GM19240 (cell line): Measurements from ENCODE around the gene ITPR2.
"Not testable (repeated sequence)": the region's sequence is repeated elsewhere in the genome, so short reads cannot be mapped to it uniquely, and the experiment has no call there.

ENCODE experiments used
- DNase-seq: peaks from one replicate; pipeline ENCODE4 v3.0.0; 2011; ENCODE audit warnings: low spot score; ENCODE audit not compliant: insufficient read length

ITPR2 gene

DNA sequence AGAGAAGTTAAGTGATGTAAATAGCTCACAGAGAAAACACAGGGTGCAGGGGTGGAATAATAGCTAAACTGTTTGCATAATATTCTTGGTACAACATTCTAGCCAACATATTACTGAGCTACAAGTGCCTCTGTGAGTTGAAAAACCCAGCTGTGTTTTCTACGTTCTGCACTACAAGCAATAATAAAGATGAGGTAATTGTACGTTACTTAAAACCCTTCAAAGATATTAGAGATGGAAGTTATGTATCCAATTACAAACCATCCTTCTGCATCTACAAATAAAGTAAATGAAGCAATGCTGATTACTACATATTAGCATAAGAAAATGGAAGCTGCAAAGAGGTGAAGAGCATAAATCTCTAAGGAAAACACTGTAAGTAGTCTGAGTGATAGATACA is 366.3 kb downstream of the ITPR2 start:
- no peak for DNase-seq

DNA sequence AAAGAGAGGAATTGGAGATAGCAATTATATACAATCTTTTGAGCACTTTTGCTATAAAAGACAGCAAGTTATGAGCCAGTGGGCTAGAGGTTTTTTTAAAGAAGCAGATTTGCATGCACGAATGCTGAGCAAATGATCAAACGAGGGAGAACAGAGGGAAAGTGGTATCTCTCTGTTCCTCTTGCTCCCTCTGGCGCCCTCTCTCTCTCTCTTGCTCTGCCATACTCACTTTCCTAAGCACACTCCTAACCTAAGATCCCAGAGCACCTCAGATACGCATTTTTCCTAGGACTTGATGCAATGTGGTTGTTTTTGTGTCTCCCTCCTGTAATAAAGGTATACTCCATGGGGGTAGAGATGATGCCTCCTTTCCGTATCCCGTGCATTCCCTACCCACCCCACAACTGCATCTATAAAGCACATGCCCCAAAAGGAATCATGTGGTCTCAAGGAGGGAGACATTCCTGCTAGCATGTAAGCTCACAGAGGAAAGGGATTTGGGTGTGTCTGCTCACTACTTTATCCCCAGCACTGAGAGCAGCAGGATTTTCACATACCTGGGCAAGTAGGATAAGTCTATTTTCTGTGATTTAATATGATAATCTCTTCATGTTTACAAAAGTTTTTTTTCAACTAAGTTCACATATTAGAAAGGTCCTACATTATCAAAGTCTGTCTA is 367.4 kb downstream of the ITPR2 start:
- no peak for DNase-seq

DNA sequence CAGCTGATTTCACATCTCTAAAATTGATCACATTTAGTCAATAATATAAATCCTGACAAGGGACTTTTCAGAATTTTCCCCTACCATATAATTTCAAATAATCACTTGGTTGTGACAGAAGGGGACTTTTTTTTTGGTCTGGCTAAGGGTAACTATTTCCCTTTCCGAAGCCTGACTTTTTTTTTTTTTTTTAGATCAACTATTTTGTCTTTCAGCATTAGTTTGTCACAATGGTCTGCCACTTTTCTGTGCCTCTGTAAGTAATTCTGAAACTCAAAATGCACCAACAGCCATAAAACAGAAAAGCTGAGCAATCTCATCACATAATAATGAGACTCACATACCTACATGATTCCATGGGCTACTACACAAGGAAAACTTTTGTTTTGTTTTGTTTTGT is 371.2 kb downstream of the ITPR2 start:
- no peak for DNase-seq

DNA sequence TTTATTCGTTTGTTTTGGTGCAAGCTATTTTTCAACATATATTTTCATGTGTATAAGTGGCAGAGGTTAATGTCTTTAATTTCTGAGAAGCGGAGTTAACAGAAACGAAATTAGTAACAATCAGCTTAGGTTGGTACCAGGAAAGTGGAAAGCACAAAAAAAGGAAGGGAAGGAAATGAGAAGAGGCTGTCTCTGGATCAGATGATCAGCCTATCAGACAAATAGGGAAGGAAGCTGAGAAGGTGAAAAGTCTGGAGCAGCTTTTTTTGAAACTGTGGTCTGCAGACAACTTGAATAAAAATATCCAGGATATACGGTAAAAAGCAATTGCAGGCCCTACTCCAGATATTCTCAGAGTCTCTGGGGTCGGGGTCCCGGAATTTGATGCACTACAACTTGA is 372.6 kb downstream of the ITPR2 start:
- DNase-seq = no peak

DNA sequence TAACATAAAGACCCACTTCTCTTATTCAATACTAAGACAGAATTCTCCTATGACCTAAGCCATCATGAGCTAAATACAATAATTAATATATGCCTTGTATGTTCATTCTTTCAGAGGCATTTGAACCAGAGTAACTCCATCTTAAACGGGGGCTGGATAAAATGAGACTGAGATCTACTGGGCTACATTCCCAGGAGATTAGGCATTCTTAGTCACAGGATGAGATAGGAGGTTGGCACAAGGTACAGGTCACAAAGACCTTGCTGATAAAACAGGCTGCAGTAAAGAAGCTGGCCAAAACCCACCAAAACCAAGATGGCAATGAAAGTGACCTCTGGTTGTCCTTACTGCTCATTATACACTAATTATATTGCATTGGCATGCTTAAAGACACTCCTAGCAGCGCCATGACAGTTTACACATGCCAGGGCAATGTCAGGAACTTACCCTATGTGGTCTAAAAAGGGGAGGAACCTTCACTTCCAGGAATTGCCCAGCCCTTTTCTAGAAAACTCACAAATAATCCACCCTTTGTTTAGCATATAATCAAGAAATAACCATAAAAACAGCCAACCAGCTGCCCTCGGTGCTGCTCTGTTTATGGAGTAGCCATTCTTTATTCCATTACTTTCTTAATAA is 376.9 kb downstream of the ITPR2 start:
- no peak for DNase-seq

DNA sequence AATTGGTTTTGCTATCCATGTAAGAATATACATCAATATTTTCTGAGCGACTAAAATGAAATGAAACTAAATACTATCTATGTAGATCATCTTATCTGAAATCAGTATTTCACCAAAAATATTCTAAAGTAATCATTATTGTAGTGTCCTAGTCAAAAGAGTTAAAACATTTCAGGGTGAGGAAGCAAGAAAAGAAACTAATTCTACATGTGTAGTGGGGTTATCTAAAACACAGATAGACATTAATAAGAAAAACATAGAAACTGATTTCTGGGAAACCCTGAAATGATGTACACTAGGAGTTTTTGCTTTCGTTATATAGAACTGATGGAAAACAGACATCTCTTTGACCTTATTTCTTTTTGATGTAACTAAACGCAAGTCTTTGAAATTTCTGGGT is 379.7 kb downstream of the ITPR2 start:
- DNase-seq = no peak

DNA sequence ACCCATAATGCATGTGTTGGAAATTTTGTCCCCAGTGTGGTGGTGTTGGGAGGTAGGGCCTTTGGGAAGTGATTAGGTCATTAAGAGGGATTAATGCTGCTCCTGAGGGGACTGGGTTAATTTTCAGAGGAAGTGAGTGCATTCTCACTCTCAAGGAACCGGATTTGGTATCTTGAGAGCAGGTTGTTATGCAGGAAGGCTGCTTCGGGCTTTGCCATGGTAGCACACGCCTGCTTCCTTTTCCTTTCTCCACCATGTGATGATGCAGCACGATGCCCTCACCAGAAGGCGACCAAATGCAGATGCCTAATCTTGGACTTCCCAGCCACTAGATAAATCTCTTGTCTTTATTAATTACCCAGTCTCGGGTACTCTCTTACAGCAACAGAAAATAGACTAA is 380.5 kb downstream of the ITPR2 start:
- no peak for DNase-seq

DNA sequence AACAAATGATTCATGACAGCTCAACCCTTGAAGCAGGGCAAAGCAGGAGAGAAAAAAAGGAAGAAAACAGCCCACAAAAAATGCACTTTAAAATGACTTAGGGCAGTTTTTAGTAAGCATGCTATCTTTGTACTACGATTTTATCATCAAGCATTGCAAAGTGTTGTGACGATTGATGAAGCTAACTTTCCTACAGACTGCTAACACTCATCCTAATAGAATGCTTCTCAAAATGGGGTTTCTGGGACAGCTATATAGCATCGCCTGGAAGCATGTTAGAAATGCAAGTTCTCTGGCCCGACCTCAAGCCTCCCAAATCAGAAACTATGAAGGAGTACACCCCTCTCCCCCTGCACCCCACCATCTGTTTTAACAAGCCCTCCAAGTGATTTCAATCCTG is 381.2 kb downstream of the ITPR2 start:
- DNase-seq = no peak

DNA sequence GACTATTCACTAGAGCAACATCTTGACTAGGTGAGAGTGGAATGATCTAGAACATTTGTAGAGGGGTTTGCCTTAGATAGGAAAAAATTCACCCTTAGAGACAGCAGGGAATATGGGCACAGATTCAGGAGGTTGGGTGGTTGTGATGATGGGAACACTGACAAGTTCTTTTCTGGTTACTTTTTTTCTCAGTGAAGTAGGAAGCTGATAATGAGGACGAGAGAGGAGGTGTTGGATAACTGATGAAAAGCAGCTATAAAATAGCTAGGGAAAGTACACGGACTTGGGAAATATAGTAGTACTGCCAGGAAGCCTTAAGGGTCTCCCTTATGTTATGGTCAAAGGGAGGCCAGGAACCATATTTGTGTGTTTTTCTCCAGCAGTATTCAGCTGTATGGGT is 387.1 kb downstream of the ITPR2 start:
- DNase-seq = no peak

DNA sequence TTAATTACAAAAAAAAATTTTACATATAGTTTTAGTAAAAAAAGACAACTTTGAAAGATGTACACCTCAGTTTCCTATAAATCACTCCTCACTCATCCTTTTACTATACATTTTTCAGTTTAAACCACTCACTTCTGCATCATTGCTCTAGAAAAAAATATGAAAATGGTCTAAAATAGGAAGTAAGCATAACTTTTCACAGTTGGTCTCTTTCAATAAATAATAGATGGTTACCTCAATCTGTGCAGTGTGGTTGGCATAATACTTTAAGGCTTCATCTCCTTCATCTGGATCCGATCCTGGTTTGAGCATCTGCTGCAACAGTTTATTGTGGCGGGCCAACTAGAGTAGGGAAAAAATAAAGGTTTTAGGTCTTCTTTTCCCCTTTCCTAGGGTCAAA is 389.7 kb downstream of the ITPR2 start:
- no peak for DNase-seq

DNA sequence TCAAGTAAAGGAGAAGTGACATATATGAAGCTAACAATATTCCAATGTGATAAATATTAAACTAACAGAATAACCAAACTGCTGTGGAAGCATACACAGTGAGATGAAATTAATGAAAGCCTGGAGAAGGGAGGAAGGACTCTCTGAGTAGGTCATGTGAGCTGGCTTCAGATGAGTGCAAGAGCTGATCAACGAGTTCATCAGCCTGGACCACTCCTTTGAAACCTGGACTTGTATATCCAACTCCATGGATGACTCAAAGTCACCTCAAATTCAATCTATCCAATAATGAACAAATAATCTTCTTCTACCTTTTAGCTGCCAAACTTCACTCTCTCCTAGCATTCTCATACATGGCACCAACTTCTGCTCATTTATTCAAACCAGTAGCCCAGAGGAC is 391.6 kb downstream of the ITPR2 start:
- DNase-seq = no peak

DNA sequence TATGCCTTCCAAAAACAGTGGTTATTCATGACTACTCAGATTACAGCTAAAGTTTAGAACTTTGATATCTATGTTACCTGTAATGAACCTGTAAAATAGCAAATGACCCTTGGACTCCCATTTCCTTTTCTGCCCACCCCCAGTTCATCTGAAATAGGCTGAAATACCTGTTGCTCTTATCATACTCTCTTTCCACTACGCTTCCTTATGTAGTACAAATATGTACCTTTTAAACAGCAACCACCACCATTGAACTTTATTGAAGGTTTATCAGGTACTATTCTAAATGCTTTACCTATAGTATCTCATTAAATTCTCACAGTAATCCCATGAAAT is 398.0 kb downstream of the ITPR2 start:
- DNase-seq = no peak

DNA sequence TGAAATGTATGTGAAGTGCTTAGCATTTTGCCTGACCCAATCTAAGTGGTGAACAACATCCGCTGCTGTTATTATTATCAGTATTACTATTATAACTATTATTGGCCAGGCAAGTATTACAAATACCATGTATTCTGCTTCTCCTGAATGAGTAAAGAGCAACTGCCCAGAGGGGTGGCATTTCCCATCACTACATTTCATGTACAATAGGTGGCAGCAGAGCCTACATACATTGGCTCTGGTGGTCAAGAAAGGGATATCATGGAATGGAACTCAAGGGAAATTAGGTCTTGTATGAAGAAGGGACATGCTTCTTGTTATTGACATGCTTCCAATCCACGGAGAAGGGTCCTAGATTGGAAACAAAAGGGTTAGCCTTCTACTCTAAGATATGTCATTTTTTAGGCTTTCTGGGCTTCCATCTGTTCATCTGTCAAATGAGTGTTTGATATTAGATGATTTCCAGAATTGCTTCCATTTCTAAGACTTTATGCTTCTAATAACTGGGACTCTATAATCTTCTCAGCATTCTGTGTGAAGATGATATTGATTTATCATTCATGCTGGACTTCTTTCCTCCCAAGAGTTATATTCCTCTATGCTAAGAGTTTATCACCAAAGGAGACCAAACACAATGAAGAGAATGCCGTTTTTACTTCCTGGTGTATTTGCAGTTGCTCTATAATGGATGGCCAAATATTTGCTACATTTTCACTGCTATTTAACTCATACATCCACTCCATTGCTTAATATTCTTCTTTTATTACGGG is 398.5 kb downstream of the ITPR2 start:
- peak; percentile 10 for DNase-seq

DNA sequence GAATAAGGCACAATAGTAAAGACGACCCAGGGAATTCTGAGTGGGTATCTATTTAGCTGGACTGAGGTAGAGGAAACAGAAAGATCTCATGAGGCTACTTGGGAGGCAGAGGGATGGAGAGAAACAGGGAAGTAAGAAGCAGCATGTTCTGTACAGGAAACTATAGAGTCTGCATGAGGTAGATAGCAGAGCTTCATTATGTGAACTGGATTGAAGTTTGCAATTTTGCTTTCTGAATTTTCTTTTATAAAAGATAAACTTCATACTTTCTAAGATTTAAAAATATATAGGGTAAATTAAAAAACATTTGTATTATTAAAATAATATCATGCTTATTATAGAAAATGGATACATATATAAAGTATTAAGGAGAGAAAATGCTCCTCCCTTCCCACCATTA is 399.3 kb downstream of the ITPR2 start:
- not testable (repeated sequence) for DNase-seq

DNA sequence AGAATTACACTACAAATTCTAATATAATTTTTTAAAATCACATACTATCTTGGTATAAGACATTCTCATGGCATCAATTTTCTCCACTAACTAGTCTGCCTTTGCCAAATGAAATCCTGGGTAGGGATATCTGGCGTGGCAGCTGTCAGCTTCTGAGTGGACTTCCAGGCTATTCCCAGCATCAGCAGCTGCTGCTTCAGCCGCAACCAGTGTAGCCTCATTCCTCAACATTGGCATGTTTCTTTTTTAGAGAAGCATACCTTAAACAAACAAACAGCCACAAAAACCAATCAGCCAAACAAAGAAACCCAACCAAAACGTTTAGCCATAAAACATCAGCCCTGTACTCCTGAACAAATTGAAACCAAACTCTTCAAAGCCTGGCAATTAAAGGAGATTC is 401.8 kb downstream of the ITPR2 start:
- DNase-seq = no peak

DNA sequence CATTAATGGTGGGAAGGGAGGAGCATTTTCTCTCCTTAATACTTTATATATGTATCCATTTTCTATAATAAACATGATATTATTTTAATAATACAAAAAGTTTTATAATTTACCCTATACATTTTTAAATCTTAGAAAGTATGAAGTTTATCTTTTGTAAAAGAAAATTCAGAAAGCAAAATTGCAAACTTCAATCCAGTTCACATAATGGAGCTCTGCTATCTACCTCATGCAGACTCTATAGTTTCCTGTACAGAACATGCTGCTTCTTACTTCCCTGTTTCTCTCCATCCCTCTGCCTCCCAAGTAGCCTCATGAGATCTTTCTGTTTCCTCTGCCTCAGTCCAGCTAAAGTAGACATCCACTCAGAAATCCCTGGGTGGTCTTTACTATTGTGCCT is 402.4 kb downstream of the ITPR2 start:
- DNase-seq = not testable (repeated sequence)

DNA sequence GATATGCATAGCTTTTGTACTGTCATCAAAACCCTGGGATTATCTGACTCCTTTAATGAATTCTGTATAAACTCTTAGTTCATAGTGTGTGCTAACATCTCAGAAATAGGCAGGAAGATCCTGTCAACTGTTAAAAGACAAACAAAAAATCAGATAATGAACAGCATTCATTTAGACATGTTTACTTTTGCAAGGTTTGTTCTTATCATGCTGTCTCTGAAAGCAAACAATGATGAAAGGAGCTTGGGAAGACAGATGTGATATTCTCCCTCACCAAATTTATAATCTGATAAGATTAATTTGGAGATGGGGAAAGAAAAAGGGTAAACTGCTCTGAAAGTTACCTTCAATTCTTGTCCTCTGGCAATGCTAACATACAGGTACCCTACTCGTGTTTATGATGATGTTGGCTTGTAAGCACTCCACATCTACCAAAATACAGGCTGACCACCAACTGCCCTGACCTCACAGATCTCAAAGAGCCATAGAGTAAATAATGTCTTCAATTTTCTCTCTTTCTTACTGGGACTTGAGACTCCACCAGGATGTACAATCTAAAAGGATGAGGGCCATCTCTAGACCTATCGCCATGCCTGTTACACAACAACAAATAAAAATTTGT is 403.8 kb downstream of the ITPR2 start:
- no peak for DNase-seq

DNA sequence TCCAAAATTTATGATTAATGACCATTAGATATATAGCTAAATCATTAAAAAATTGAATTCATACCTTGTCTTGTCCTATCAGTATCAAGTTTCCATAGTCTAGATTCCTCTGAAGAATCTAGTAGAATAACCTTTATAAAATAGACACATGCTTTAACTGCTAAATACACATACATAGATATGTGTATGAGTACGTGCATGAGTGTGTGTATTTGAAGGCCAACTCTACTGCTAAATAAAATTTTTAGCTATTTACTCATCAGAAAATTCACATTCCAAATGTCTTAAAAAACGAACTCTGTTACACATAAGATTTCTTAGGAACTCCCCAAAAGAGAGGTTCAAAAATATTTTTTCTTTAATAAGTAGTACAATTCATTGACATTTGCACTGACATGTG is 404.6 kb downstream of the ITPR2 start:
- no peak for DNase-seq

DNA sequence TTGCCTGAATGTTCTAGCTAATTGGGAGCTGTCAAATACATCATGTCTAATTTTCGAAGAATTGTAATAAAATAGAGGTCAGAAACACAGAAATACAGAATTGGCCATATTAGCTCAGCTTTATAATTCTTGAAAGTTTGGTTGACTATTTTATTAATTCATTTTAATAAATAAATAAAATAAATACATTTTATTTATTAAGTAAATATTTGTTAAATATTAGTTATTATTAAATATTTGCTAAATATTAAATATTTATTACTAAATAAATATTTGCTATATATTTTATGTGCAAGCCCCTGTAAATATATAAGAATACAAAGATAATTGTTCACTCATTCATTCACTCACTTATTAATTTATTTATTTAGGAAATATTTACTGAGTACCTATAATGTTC is 406.3 kb downstream of the ITPR2 start:
- DNase-seq = no peak

DNA sequence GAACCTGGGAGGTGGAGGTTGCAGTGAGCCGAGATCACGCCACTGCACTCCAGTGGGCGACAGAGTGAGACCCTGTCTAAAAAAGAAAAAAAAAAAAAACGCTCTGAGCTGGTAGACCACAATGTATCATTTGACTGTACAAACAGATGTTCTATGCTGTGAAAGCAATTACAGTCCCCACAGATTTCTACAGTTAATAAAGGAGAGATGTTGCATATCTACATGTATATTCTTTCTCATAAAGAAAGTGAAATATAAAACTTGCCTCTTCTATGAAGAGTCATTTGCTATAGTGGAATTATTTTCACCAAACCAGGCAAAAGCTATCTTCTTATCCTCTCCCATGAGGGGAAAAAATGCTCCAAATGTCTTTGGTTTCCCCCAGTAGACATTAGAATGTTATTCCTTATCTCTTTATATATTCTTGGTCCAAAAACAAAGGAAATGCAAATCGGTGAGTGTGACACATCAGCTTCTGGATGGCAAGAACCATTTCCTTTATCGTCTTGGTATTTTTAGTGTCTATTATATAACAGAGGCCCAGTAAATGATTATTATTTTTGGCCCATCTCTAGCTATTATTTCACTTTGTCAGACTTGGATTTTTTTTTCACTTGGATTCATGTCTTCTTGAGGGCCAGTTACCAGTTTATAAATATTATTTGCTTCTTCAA is 407.3 kb downstream of the ITPR2 start:
- DNase-seq = no peak

DNA sequence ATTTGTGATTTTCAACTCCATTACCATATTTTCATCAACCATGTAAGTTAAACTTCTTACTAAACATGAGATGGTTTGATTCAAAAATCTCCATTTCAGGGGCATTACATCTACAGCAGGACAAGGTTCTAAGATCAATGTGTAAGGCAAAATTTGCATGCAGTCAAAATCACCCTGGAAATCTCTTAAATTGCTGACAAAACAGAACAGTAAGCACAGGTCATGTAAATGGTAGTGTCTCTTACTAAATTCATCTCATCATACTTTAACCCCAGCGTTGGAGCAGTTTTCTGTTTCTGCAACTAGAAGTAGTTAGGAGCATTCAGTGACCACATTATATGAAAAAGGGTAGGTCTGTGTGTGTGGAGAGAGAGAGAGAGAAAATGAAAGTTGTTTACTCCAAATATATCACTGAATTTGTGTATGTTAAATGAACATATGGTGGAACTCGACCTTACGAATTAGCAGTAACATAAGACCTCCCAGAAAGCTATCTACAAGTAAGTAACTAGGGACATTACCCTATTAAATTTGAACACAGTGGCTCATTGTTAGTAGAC is 410.1 kb downstream of the ITPR2 start:
- DNase-seq = no peak

DNA sequence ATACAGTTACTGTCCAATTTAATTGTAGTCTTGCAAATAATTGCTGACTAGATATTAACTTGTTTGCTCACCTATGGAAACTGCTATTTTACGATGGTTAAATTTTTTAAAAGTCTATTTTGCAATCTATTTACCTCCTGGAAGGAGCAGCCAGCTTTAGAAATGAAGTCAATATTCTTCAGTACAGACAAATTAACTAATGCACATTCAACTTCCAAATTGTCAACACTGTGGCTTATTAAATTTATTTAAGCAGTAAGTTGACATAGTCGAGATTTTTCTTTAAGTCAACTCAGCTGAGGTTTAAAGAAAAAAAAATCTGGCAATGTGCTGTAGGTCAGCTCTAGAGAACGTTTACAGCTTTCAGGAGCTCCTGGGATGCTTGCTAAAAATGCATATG is 416.4 kb downstream of the ITPR2 start:
- DNase-seq = no peak
